ENCODE measurements around the gene SEPTIN1. TPM values are rescaled to one million over a fixed set of nuclear protein-coding genes. Genes with fewer than 3 reads are reported as not detected.

The SEPTIN1 gene
- total RNA-seq, 1 donor = 0.09 TPM

GRCh38 chr16:30375864-30376263 is 6.5 kb downstream of the SEPTIN1 start:
- no peak for TF ChIP-seq CTCF (IDR thresholded peaks at IDR 0.05; ENCODE audit: insufficient read depth, low read length)
- DNase-seq (ENCODE audit: low read depth) = no peak
- no peak overlapping the region for H3K4me3 ChIP-seq (ENCODE audit: low read depth, low read length)

GRCh38 chr16:30374538-30374937 is 7.8 kb downstream of the SEPTIN1 start, which contains the start of gene MYL11:
Gene MYL11 (plus strand): TSS chr16:30374802. CDS start chr16:30374858, 56 bp downstream.
- TF ChIP-seq CTCF (IDR thresholded peaks at IDR 0.05; ENCODE audit: insufficient read depth, low read length) = no peak
- DNase-seq (ENCODE audit: low read depth) = no peak
- H3K4me3 ChIP-seq (ENCODE audit: low read depth, low read length) = no peak within 1 kb of the TSS

- no peak overlapping the region for H3K4me3 ChIP-seq (ENCODE audit: low read depth, low read length)
- no peak for TF ChIP-seq CTCF (IDR thresholded peaks at IDR 0.05; ENCODE audit: insufficient read depth, low read length)
- no peak for DNase-seq (ENCODE audit: low read depth)
These were observed 9.6 kb downstream of the SEPTIN1 start for GRCh38 chr16:30372725-30373124.

GRCh38 chr16:30372038-30372712 is 10.2 kb downstream of the SEPTIN1 start:
- no peak for DNase-seq (ENCODE audit: low read depth)
- TF ChIP-seq CTCF (IDR thresholded peaks at IDR 0.05; ENCODE audit: insufficient read depth, low read length) = no peak
- no peak overlapping the region for H3K4me3 ChIP-seq (ENCODE audit: low read depth, low read length)

GRCh38 chr16:30371248-30371816 is 11.0 kb downstream of the SEPTIN1 start:
- no peak for TF ChIP-seq CTCF (IDR thresholded peaks at IDR 0.05; ENCODE audit: insufficient read depth, low read length)
- peak overlapping the region; percentile 73 for H3K4me3 ChIP-seq (ENCODE audit: low read depth, low read length)
- no peak for DNase-seq (ENCODE audit: low read depth)

GRCh38 chr16:30370456-30371247 is 11.7 kb downstream of the SEPTIN1 start, which contains the start of gene TBC1D10B:
Gene TBC1D10B (minus strand): TSS chr16:30370494. CDS start chr16:30370183, 311 bp downstream.
- peak; percentile 100 for DNase-seq (ENCODE audit: low read depth)
- peak; percentile 29 for TF ChIP-seq CTCF (IDR thresholded peaks at IDR 0.05; ENCODE audit: insufficient read depth, low read length)
- H3K4me3 ChIP-seq (ENCODE audit: low read depth, low read length) = peak within 1 kb of the TSS; percentile 93
